NCI-H2227 (cell line): ENCODE data around the gene SAMD8.

Experiments
- DNase-seq: peaks from one replicate; lab custom pipeline; 2025; ENCODE audit not compliant: unreplicated experiment; lab: John Stamatoyannopoulos, UW

SAMD8 gene

DNA sequence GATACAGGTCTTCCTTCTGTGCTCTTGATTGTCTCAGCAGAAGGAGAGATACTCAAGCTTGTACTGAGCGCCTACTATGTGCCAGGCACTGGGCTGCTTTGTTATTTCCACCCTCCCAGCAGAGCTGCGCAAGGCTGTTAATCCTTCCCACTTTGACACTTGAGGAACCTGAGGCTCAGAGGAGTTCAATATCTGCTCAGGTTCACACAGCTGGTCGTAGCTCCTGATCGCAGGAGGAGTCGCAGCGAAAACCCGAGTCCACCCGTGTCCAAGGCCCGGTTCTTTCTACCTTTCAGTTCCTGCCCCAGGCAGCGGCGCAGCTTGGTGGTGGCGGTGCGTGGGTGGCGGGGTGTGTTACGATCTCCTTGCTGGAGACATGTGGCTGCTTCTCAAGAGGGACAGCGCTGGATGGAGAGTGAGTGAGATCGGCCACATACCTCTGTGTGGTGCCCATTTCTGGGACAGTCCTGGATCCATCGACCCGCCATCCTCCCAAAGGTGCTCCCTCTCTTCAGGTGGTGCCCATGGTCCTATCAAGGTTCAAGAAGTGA is 26.5 kb upstream of the SAMD8 start:
- no peak for DNase-seq

GRCh38 chr10:75086278-75086934 is 25.1 kb upstream of the SAMD8 start:
- no peak for DNase-seq

DNA sequence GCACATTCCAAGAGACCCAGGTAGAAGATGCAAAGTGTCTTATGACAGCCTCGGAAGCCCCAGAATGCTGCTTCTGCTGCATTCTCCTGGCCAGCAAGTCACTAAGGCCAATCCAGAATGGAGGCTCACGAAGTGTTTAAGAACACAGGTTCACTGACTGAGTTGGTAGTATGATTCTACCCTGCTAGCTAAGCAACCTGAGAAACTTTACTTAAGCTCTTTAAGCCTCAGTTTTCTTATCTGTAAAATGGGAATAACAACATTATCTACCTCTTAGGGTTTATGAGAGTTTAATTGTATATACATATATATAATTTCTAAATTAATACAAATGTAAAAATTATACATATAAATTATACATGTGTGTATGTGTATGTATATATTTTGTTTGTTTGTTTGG is 22.8 kb upstream of the SAMD8 start:
- DNase-seq: no peak

- no peak for DNase-seq
Observed at GRCh38 chr10:75089634-75090033, 21.8 kb upstream of the SAMD8 start.

- no peak for DNase-seq
Observed at GRCh38 chr10:75091146-75091545, 20.3 kb upstream of the SAMD8 start.

DNA sequence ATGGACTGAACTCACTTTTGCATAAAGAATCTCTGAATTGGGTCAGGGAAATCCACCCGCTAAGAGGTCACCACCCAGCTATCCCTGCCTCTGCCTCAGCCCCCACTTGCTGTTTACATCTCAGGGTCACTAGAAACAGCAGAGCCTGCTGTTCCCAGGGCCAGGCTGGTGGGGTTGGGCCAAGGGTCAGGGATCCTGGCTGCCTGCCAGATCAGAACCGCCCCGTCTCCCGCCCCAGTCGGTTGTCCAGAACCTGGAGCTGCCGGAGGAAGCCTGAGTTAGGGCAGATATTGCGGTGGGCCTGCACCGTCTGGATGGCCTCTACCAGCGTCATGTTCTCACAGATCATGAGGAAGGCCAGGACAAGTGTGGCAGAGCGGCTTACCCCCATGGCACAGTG is 17.0 kb upstream of the SAMD8 start:
- DNase-seq: no peak

DNA sequence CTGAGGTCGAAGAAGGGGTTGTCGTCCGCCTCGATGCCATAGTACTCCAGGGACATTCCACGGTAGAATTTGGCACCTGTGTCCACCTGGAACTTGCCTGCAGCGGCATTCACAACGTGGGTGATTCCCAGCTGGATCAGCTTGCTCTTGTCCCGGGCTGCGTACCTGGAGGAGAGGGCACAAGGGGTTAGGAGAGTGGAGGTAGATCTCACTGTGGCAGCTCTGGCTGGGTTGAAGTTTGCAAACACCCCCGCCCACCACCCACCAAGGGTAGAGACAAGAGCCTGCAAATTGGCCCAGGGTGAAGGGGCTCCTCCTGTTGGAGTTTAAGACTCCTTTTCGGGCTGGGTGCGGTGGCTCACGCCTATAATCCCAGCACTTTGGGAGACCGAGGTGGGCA is 15.8 kb upstream of the SAMD8 start:
- DNase-seq: no peak

DNA sequence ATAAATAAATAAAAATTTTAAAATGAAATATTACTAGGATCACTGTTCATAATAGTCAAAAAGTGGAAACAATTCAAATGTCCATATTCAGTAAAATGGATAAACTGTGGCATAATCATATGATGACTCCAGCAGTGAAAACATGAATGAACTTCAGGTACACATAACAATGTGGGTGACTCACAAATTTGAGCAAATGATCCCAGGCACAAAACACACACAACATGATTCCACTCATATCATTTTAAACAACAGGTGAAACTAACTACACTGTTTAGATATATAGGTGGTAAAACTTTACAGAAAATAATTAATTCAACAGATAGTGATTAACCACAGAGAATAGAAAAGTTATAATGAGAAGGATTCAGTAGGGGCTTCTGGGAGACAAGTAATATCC is 14.7 kb upstream of the SAMD8 start:
- no peak for DNase-seq

DNA sequence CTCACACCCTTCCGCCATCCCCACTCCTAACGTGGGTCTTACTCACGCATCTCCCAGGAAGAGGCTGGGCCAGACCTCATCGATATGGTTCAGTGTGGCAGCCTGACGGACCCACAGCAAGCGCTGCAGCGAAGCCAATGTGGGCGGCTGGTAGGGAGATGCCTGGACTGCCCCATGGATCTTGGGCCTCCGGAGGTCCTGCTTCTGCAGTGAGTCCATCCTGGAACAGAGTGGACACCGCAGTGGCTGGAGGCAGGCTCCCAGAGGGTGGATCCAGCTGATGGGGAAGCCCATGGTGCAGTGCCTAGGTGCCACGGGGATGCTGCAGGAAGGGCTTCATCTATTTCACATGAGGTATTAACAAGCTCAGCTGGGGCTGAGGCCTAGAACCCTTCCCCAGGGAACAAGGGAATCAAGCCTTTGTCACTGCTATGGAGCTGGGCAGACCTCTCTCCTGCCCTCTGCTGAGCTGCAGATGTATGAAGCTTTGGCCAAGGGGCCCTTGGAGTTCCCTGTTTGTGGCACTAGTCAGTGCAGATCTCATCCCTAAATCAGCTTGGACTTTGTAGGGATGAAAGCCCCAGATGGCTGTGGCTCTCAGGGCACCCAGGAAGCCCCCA is 13.7 kb upstream of the SAMD8 start:
- DNase-seq: no peak

GRCh38 chr10:75098902-75099673 is 12.4 kb upstream of the SAMD8 start:
- DNase-seq: no peak

DNA sequence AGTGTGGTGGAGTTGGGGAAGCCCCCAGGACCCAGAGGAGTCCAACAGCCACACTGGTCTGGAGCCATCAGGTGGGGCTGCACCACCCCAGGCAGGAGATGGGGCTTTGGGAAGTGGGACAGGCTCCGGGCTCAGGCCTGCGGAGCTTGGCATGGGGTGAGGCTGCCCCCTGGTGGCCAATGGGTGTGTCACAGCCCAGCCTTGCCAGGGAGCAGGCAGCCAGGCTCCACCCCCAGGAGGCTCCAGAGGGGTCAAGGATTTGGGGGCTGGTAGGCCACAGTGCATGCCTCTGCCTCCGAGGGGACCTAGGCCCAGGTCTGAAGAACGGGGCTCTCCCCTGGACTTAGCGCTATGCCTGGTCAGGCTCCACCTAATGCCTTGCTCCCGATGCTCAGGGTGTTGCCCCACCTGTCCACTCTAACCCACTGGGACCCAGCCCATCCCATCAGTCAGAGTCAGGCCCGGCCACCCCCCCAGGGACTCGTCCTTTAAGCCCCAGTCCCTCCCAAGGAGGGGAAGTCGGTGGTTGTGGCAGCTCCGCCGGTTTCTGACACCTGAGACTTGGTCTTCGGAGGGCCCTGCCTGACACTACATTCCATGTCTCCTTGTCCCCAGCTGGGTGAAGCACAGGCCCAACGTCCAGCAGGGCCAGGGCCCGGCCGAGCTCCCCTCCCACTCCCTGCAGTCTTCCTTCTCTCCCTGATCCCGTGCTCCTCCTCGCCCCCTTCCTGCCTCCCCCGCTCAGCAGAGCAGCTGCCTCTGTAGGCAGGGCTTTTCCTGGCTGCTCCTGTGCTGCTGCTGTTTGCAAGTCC is 11.3 kb upstream of the SAMD8 start:
- peak; percentile 74 for DNase-seq

DNA sequence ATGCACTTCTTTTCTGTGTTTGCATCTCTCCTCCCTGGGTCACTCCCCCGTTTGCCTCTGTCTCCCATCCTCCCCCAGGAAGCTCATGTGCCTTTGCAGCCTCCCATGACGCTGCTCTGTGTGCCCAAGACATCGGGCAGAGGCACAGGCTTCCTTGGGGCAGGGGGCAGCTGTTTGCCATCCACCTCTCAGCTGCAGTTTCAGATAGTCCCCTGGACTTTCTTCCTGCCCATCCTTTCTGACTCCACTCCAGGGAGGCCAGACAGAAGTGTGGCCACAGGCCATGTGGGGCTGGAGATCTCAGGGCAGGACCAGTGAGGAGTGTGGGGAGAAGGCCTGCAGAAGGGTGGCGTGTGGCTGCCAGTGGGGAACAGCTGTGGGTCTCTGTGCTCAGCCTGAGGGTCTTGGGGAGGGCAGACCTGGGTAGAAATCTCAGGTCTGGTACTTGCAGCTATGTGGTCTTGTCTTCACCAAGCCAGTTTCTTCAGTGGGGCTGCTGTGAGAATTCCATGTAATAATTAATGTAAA is 10.6 kb upstream of the SAMD8 start:
- no peak for DNase-seq

DNA sequence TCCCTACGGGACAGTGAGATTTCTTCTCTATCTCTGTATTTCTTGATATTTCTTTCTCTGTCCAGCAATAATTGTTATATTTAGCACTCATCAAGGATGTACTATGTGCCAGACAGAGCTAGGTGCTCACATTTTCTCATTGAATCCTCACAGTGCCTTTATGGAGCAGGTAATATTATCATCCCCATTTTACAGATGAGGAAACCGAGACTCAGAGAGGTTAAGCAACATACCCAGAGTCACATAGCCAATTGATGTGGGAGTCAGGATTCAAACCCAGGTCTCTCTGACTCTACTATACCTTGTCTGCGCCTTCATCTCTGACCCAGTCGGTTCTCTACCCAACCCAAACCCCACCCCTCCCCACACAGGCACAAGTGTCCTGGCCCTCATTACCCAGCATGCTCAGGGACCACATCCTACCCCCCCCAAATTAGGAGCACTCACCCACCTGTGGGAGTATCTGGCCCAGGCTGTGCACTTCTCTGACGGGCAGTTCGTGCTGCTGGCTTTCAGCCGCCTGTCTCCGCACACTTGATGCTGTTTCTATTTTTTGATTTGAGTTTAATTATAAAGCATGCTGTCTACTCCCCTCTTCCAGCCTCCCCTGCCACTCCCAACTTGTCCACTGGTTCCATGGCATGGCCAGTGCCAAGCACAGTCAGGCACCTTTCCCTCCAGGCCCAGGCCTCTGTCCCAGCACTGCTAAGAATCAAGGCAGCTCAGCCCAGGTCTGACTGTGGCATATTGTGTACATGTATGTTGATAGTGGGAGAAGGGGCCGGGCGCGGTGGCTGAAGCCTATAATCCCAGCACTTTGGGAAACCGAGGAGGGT is 9.8 kb upstream of the SAMD8 start:
- no peak for DNase-seq

GRCh38 chr10:75102830-75103673 is 8.4 kb upstream of the SAMD8 start:
- no peak for DNase-seq

- no peak for DNase-seq
Observed at GRCh38 chr10:75103881-75104686, 7.4 kb upstream of the SAMD8 start.

- no peak for DNase-seq
Observed at GRCh38 chr10:75104842-75105241, 6.6 kb upstream of the SAMD8 start.

- no peak for DNase-seq
Observed at GRCh38 chr10:75105576-75106197, 5.8 kb upstream of the SAMD8 start.

DNA sequence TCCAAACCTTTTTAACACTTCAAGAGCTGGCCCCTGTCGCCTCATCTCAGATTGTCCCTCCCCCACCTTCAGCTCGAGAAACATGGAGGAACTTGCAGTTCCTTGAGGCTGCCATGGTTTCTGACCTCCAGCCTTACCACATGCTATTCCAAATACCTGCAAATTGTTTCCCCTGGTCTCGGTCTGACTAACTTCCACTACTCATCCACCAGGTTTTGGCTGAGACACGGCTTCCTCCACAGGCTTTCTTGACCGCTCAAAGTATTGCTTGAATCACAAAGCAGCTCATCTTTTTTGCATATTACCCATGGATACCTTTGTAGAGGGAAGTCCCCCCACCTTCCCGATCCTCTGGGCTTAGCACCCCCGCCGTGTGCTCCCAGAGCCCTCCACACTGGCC is 5.2 kb upstream of the SAMD8 start:
- DNase-seq: no peak
